Fibroblast of lung (primary cell): ENCODE results near the gene GEMIN8. TPM values are rescaled to one million over a fixed set of nuclear protein-coding genes. Genes with fewer than 3 reads are reported as not detected.

Experiments
- DNase-seq, 2 donors: peaks; one replicate each; pipeline versions ENCODE4 v3.0.0 to v3.0.0-alpha.2; 2010; ENCODE audit warnings: low read depth in 2 of 2
- H2AFZ ChIP-seq: 2 replicates; pipeline ENCODE4 v1.5.1; 2012; ENCODE audit warnings: low read length, control low read depth, inconsistent platforms
- H3K27ac ChIP-seq: 2 replicates; pipeline ENCODE4 v1.5.1; 2011; ENCODE audit warnings: low read length, control low read depth; ENCODE audit not compliant: insufficient read depth
- H3K27me3 ChIP-seq: 2 replicates; pipeline ENCODE4 v1.5.1; 2011; ENCODE audit warnings: mild to moderate bottlenecking, low read length; ENCODE audit not compliant: control insufficient read depth, insufficient read depth
- H3K36me3 ChIP-seq: 2 replicates; pipeline ENCODE4 v1.5.1; 2011; ENCODE audit warnings: low read length; ENCODE audit not compliant: control insufficient read depth, insufficient read depth
- H3K4me1 ChIP-seq: 2 replicates; pipeline ENCODE4 v1.5.1; 2011; ENCODE audit warnings: low read length; ENCODE audit not compliant: control insufficient read depth, insufficient read depth; ENCODE audit errors: extremely low read depth
- H3K4me2 ChIP-seq: 2 replicates; pipeline ENCODE4 v1.5.1; 2011; ENCODE audit warnings: low read length, control low read depth; ENCODE audit not compliant: insufficient read depth; ENCODE audit errors: extremely low read depth
- H3K4me3 ChIP-seq, 4 experiments: fragments of 200-600 bp in 1 of 4; sonication (generic) in 1 of 4; replicated peaks in 1 of 4; 2 replicates each; pipeline ENCODE4 v1.5.1; 2011 to 2016; ENCODE audit warnings: low read length in 4 of 4, low read depth in 3 of 4, mild to moderate bottlenecking in 3 of 4, control low read depth in 2 of 4, inconsistent platforms in 1 of 4, mixed read lengths in 1 of 4; ENCODE audit not compliant: insufficient read depth in 1 of 4; ENCODE audit errors: control extremely low read depth in 1 of 4
- H3K79me2 ChIP-seq: 2 replicates; pipeline ENCODE4 v1.5.1; 2012; ENCODE audit warnings: mild to moderate bottlenecking, low read length, inconsistent platforms; ENCODE audit not compliant: control insufficient read depth, insufficient read depth
- H3K9ac ChIP-seq: 2 replicates; pipeline ENCODE4 v1.5.1; 2011; ENCODE audit warnings: mild to moderate bottlenecking, low read length, control low read depth; ENCODE audit not compliant: insufficient read depth
- H3K9me3 ChIP-seq: 2 replicates; pipeline ENCODE4 v1.5.1; 2012; ENCODE audit warnings: low read depth, low read length; ENCODE audit not compliant: control insufficient read depth, insufficient read depth
- H4K20me1 ChIP-seq: 2 replicates; pipeline ENCODE4 v1.5.1; 2011; ENCODE audit warnings: low read length; ENCODE audit not compliant: control insufficient read depth, insufficient read depth; ENCODE audit errors: extremely low read depth
- CTCF ChIP-seq, 2 donors: IDR thresholded peaks in 1 of 2; conservative IDR thresholded peaks in 1 of 2; 1 replicate in 1 of 2; 2 replicates in 1 of 2; pipeline ENCODE4 v1.5.1; 2011 to 2012; ENCODE audit warnings: low read length in 2 of 2, control low read depth in 1 of 2, inconsistent platforms in 1 of 2, low read depth in 1 of 2, mild to moderate bottlenecking in 1 of 2
- EZH2 ChIP-seq: IDR thresholded peaks from 2 replicates; pipeline ENCODE4 v1.5.1; 2012; ENCODE audit warnings: low read length, control low read depth, mild to moderate bottlenecking; ENCODE audit errors: missing control alignments
- polyA plus RNA-seq, 2 donors: library from polyadenylated mRNA; depleted of rRNA in 1 of 2; stranded (reverse) in 1 of 2; unstranded in 1 of 2; fragments of >200 nt; gene quantifications; 2 replicates each; pipeline ENCODE4 v1.2.1, GENCODE V29; 2011 to 2012; ENCODE audit warnings: missing spikeins in 1 of 2
- total RNA-seq: library from RNA; depleted of rRNA; stranded (reverse); fragments of >200 nt; gene quantifications from 2 replicates; pipeline ENCODE4 v1.2.1, GENCODE V29; 2014

GEMIN8 gene
- total and polyA plus RNA-seq, 2 donors (not counting 1 experiment from before 2014, with no cell fraction given): 18.2 to 20.1 TPM

DNA sequence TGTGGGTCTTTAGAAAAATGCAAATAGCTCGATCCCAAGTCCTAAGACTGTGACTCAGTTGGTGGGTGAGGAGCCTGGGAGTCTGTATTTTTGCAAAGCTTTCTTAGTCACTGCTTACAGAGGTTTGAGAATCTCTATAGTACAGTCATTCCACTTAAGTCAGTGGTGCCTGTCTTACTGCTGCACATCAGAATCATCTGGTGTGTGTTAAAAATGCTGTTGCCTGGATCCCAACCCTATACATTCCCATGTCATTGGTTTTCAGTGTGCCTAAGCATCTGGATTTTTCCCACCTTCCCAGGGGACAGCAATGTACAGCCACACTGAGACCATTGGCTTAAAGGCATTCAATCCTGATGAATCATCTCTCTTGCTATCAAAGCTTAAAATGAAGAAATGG is 21.0 kb upstream of the GEMIN8 start:
- Histone ChIP-seq H3K9me3 (no peaks in the 10 kb centered on the region), H3K27me3 (no peaks in the 10 kb centered on the region), H3K4me2 (no peak overlapping the region), H3K27ac (no peak overlapping the region), H4K20me1 (no peaks in the 10 kb centered on the region), H3K79me2 (no peaks in the 10 kb centered on the region), H3K36me3 (no peaks in the 10 kb centered on the region), H3K4me1 (no peaks in the 10 kb centered on the region), H3K4me3 (no peak overlapping the region), H2AFZ (no peak overlapping the region), H3K9ac (no peak overlapping the region)
- TF ChIP-seq EZH2 (no peak), CTCF (conservative IDR thresholded peaks at IDR 0.05 in 1 of 2, IDR thresholded peaks at IDR 0.05 in 1 of 2; ENCODE audit: low read depth in 1 of 2, low read length in 2 of 2) (no peak)
- peak in 1 of 2 donors; percentile 12 for DNase-seq

GRCh38 chrX:14043209-14043608 is 13.5 kb upstream of the GEMIN8 start:
- Histone ChIP-seq H3K36me3 (no peaks in the 10 kb centered on the region), H3K9ac (no peak overlapping the region), H3K27ac (no peak overlapping the region), H3K4me2 (no peak overlapping the region), H3K4me3 (no peak overlapping the region), H3K27me3 (no peaks in the 10 kb centered on the region), H3K9me3 (no peaks in the 10 kb centered on the region), H2AFZ (no peak overlapping the region), H4K20me1 (no peaks in the 10 kb centered on the region), H3K79me2 (no peaks in the 10 kb centered on the region), H3K4me1 (no peaks in the 10 kb centered on the region)
- no peak for DNase-seq
- no peak for TF ChIP-seq CTCF (conservative IDR thresholded peaks at IDR 0.05 in 1 of 2, IDR thresholded peaks at IDR 0.05 in 1 of 2; ENCODE audit: low read depth in 1 of 2, low read length in 2 of 2)
- TF ChIP-seq EZH2: no peak

DNA sequence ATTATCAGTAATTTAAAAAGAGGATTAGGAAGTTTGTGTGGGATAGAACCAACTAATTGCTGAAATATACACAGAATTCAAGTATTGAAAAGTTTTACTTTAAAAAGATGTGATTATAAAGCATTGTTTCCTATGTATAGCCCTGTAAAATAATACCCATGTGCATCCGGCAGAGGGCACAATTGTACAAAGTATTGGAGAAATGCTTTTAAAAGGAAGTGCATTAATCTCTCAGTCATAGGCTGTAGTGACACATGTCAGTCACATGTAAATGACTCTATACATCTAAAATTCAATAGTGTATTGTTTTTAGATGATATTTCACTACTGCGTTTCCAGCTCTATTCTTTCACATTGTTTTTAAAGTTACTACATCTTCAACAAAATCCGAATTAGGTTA is 9.7 kb upstream of the GEMIN8 start:
- no peak overlapping the region for H3K9ac ChIP-seq
- no peak overlapping the region for H2AFZ ChIP-seq
- no peaks in the 10 kb centered on the region for H3K27me3 ChIP-seq
- no peaks in the 10 kb centered on the region for H3K4me1 ChIP-seq
- no peak overlapping the region for H3K27ac ChIP-seq
- peak; percentile 10 to 45 for DNase-seq
- no peaks in the 10 kb centered on the region for H3K79me2 ChIP-seq
- no peak overlapping the region for H3K4me3 ChIP-seq
- H4K20me1 ChIP-seq: no peaks in the 10 kb centered on the region
- H3K9me3 ChIP-seq: no peaks in the 10 kb centered on the region
- H3K36me3 ChIP-seq: no peaks in the 10 kb centered on the region
- no peak overlapping the region for H3K4me2 ChIP-seq
- TF ChIP-seq EZH2 (no peak), CTCF (conservative IDR thresholded peaks at IDR 0.05 in 1 of 2, IDR thresholded peaks at IDR 0.05 in 1 of 2; ENCODE audit: low read depth in 1 of 2, low read length in 2 of 2) (peak; percentile 37 to 52)
